NCI-H128 (cell line): ENCODE results near the gene TENM3.

Experiments used
- DNase-seq: peaks from one replicate; lab custom pipeline; 2025; ENCODE audit not compliant: unreplicated experiment; lab: John Stamatoyannopoulos, UW

The TENM3 gene

DNA sequence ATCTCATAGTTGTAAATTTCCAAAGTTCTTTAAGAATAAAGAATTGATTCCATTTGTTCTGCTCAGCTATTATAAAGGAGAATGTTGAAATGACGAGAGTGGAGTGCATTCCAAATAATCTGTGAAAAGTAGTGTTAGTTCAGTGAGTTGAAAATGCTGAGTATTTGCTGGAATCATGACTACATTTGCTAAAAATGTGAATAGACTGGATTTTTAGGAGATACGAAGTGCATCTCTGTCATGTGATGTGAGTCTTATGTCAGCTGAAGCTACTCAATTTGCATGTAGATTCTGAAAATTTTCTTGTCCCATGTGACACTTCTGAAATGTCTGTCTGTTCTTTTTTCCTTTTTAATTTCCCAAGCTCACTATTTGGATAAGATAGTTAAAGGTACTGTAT, 468.0 kb downstream of the TENM3 start:
- DNase-seq: no peak

DNA sequence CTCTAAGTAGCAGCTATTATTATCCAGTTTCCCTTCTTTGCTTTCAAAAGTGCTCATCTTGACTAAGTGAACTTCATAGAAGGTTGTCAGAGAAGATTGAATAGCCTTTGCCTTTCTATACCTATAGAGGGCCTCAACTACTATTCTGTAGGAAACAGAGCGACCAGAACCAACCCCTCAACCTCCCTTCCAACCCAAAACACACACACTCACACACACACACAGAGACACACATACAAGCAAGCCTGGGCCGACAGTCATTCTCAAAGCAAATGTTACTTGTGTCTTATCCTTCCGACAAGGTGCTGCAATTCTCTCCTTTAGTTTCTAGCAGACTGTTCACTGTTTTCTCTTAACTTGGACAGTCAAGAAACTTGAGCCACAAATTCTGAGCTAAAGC, 472.3 kb downstream of the TENM3 start:
- DNase-seq: no peak

DNA sequence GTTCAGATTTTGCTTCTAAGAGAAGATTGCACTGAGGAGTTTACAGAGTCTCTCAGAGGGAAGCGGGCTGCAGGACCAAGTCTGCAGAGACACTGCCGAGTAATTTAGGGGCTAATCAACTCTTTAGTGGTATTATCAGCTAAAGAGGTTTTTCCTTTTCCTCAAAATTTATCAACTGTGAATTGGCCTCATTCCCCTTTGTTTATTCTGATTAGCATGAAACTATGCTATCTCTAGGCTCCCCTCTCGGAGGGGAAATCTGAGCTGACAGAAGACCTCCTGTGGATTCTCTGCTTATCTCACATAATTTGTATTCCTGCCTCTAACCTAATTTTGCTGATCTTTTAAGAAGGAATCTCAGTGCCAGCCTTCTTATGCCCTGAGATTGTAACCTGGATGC, 473.0 kb downstream of the TENM3 start:
- no peak for DNase-seq

- DNase-seq: no peak
Observed at GRCh38 chr4:182717788-182718583, 474.8 kb downstream of the TENM3 start.

- DNase-seq: no peak
Observed at GRCh38 chr4:182724414-182724813, 481.2 kb downstream of the TENM3 start.

GRCh38 chr4:182729516-182729915, 486.3 kb downstream of the TENM3 start:
- DNase-seq: no peak

DNA sequence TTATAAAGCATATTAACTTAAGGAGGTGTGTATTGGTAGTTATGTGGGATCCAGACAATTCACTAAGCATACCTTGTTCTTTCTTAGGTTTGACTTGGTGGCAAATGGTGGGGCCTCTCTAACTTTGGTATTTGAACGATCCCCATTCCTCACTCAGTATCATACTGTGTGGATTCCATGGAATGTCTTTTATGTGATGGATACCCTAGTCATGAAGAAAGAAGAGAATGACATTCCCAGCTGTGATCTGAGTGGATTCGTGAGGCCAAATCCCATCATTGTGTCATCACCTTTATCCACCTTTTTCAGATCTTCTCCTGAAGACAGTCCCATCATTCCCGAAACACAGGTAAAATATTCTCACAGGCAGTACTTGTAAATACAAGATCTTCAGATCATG, 487.6 kb downstream of the TENM3 start:
- DNase-seq: no peak

GRCh38 chr4:182736207-182736606, 493.0 kb downstream of the TENM3 start:
- no peak for DNase-seq

DNA sequence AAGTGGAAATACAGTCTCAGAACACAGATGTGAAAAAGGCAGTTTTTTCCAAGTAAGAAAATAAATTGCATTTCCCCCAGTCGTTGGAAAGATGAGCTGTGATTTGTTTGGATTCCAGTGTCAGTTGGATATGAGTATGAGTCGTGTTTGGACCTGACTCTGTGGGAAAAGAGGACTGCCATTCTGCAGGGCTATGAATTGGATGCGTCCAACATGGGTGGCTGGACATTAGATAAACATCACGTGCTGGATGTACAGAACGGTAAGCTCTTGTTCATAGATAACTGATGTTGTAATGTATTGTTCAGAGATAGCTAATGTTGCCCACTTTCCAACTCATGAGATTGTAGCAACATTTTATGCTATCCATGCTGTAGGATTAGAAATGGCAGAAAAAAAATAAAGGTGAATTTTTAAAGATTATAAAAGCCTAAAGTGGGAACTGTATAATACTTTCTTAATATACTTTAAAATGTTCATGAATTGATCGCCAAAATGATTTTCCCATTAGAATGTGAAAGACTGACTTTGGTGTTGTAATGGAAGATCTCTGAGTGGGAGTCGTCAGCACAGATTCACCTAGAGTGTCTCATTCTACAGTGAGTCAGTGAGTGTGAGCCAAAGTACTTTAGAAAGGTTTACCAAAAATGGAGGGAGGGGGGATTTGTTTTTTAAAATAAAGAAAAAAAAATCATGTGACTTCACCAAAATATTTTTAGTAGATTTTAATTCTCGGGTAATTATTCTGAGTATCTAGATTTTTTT, 495.3 kb downstream of the TENM3 start:
- no peak for DNase-seq

DNA sequence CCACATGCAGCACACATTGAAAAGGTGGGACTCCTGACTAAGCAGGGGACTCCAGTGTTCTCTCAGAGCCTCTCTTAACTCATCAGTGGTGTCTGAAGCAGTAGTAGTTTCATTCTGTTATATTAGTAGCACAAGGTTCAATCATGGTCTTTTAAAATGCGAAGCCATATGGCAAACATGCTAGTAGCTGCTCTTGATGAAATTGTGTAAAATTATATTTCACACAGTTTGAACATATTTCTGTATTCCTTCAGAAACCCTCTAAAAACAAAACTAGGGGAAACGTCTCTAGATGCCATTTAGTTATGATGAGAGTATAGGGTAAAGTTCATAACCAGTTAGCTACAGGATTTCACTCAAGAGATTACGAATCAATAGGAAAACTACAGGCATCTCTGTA, 497.1 kb downstream of the TENM3 start:
- no peak for DNase-seq

- no peak for DNase-seq
Observed at GRCh38 chr4:182741054-182741453, 497.9 kb downstream of the TENM3 start.

- DNase-seq: no peak
Observed at GRCh38 chr4:182741914-182742313, 498.7 kb downstream of the TENM3 start.

DNA sequence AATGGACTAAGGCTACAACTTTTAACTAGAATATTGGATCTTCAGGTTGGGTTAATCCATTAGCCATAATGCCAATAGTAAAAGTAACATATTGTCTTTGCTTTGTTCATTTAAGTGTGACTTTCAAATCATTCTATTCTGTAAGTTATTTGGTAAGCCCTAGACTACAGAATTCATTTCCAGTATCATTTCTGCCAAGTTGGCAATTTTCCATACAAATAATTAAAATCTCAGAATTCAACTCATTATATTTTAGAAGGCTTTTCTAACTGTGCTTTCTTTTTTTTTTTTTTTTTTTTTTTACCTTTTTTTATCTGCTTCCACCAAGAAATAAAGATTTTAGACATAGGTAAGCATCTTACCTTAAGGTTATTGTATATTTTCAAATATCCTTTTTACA, 500.6 kb downstream of the TENM3 start:
- no peak for DNase-seq

DNA sequence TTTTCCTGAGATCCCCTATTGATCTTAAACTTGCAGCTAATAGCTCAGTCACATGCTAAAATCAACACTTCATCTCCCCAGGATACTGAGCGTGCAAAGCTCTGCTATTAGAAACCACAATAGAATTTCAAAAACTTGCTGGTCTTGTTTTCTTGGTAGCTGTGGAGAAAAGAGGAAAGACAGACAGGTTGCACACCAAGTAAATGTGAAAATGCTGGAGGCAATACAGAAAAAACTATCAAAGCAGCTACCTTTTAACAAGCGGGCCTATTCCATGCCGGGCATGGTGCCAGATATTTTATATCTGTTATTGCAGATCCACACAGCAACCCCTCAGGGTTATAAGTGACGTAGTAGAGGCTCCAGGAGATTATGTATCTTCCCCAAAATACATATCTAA, 502.0 kb downstream of the TENM3 start:
- peak; percentile 12 for DNase-seq

DNA sequence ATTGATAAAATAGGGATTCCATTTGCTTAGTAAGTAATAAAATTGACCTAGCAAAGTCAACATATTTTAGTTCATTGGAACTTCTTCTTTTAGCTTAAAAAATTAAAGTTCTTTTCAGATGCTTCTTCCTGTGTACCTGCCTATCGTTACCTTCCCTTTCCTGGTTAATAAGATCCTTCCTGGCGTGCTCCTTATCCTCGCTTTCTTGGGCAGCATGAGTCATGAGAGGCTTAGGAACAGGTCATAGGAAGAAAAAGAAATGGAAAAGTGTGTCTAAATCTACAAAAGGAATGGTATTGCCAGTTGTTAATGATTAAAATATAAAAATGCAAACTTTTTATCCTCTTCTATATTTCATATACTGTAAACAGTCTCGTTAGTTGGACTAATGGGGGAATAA, 503.7 kb downstream of the TENM3 start:
- DNase-seq: no peak

GRCh38 chr4:182748283-182748682, 505.1 kb downstream of the TENM3 start:
- DNase-seq: no peak

- DNase-seq: no peak
Observed at GRCh38 chr4:182748949-182749348, 505.7 kb downstream of the TENM3 start.

DNA sequence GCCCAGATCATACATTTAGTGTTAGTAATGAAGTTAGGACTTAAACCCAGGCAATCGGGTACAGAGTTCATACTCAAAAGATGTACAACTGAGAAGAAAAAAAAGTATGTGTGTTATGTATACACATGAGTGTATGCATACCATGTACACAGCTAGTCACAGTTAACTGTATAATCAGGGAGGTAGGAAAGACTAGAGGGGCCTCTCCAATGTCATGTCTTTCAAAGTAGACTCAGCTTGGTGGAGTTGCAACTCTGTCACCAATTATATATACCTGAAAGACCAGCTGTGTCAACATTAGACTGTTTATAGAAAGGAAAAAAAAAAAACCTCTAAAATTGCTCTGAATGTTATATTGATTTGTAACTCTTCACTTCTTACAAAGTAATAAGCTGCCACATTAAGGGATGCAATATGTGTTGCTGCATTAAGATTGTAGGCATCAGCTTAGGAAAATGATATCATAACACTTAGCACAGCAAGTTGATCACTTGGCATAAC, 506.5 kb downstream of the TENM3 start:
- no peak for DNase-seq

- no peak for DNase-seq
Observed at GRCh38 chr4:182752158-182752910, 509.1 kb downstream of the TENM3 start.

GRCh38 chr4:182754895-182755294, 511.7 kb downstream of the TENM3 start:
- no peak for DNase-seq

DNA sequence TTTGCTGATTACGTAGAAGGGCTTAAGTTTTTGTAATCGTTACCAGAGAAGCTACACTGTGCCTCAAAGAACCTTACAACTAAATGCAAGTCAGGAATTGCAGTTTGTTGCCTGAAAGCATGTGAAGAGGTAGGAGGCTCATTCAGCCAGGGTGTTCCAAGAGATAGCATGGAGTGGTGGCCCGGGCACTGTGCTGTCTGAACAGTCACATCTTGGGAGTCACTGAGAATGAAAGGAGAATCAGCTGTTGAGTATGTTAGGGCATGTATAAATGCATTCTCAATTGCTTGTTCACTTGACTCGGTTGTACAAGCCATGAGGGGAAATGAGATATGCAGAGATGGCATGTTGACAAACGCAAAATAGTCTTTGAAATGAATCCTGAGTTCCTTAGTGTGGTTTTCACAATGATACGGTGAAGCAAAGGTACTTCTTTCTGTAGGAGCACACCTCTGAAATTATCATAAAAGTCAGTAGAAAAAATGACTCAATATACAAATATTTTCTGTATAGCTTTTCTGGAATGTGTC, 513.0 kb downstream of the TENM3 start:
- DNase-seq: no peak
